PC-9 (cell line): ENCODE results near the gene UNC5CL. TPM values are rescaled to one million over a fixed set of nuclear protein-coding genes. Genes with fewer than 3 reads are reported as not detected.

ENCODE experiments used
- BruUV-seq: library from RNA; stranded (reverse); fragments of 400-500 nt; replicated peaks from 2 replicates; lab custom pipeline; 2021; lab: Mats Ljungman, UMichigan
- CTCF ChIA-PET: fragments of 300-600 bp; sonication (Branson Sonifier 250); formaldehyde crosslinking; loops from one replicate; lab custom pipeline; 2022; ENCODE audit warnings: antibody characterized with exemption; lab: Charles Lee
- POLR2A ChIA-PET: fragments of 300-600 bp; sonication (Branson Sonifier 250); formaldehyde crosslinking; loops from one replicate; lab custom pipeline; 2022; ENCODE audit warnings: antibody characterized with exemption; ENCODE audit not compliant: unreplicated experiment; lab: Charles Lee
- DNase-seq, 2 experiments: peaks; one replicate each; pipeline versions ENCODE4 v3.0.0 to v3.0.0-alpha.2; 2015 to 2022; ENCODE audit warnings: mixed read lengths in 1 of 2
- H2AFZ ChIP-seq: fragments of 200-600 bp; sonication (generic); 2 replicates; pipeline ENCODE4 v1.8.1; 2017; ENCODE audit warnings: antibody characterized with exemption
- H3F3A ChIP-seq: fragments of 200-600 bp; sonication (generic); 2 replicates; pipeline ENCODE4 v1.8.1; 2017; ENCODE audit warnings: antibody characterized with exemption, mild to moderate bottlenecking, low read depth; ENCODE audit not compliant: insufficient read depth
- H3K27ac ChIP-seq: fragments of 200-600 bp; sonication (generic); 2 replicates; pipeline ENCODE4 v1.6.1; 2016; ENCODE audit warnings: mixed run types
- H3K27me3 ChIP-seq: fragments of 200-600 bp; sonication (generic); 2 replicates; pipeline ENCODE4 v1.6.1; 2016; ENCODE audit warnings: low read depth, mixed run types; ENCODE audit not compliant: insufficient read depth
- H3K36me3 ChIP-seq: fragments of 200-600 bp; sonication (generic); 2 replicates; pipeline ENCODE4 v1.6.1; 2016; ENCODE audit warnings: low read depth, mixed run types
- H3K4me1 ChIP-seq: fragments of 200-600 bp; sonication (generic); replicated peaks from 2 replicates; pipeline ENCODE4 v1.6.1; 2016; ENCODE audit warnings: mixed run types; ENCODE audit not compliant: insufficient read depth
- H3K4me2 ChIP-seq: fragments of 200-600 bp; sonication (generic); 2 replicates; pipeline ENCODE4 v1.6.1; 2017; ENCODE audit warnings: mixed run types
- H3K4me3 ChIP-seq: fragments of 200-600 bp; sonication (generic); 2 replicates; pipeline ENCODE4 v1.6.1; 2016; ENCODE audit warnings: mixed run types
- H3K79me2 ChIP-seq: fragments of 200-600 bp; sonication (generic); 2 replicates; pipeline ENCODE4 v1.6.1; 2017; ENCODE audit warnings: low read depth, mixed run types
- H3K9me2 ChIP-seq: fragments of 200-600 bp; sonication (generic); 2 replicates; pipeline ENCODE4 v1.8.1; 2017; ENCODE audit warnings: mild to moderate bottlenecking; ENCODE audit not compliant: insufficient read depth
- H3K9me3 ChIP-seq: fragments of 200-600 bp; sonication (generic); 2 replicates; pipeline ENCODE4 v1.8.1; 2016; ENCODE audit warnings: low read depth; ENCODE audit not compliant: insufficient read depth
- H4K20me1 ChIP-seq: fragments of 200-600 bp; sonication (generic); 2 replicates; pipeline ENCODE4 v1.8.1; 2017; ENCODE audit not compliant: insufficient read depth
- CTCF ChIP-seq: fragments of 200-600 bp; sonication (generic); conservative IDR thresholded peaks from 2 replicates; pipeline ENCODE4 v1.6.1; 2017; ENCODE audit warnings: mixed run types, antibody characterized with exemption, mild to moderate bottlenecking, moderate library complexity
- EZH2 ChIP-seq: fragments of 200-600 bp; sonication (generic); IDR thresholded peaks from 2 replicates; pipeline ENCODE4 v1.8.0; 2017; ENCODE audit warnings: antibody characterized with exemption, low read depth
- intact Hi-C: fragments of 100-400 bp; cut with micrococcal nuclease; formaldehyde crosslinking; loops from one replicate; pipeline ENCODE4 v1.10.0; 2022; ENCODE audit not compliant: unreplicated experiment
- total RNA-seq: library from RNA; stranded (reverse); gene quantifications from 2 replicates; pipeline ENCODE4 v1.2.3, GENCODE V29; 2021

Gene UNC5CL
- total RNA-seq, 1 experiment from 2014 or later, result 1.7 TPM

- no peaks in the 10 kb centered on the region for H3K36me3 ChIP-seq
- ChIA-PET POLR2A (no interaction called here), CTCF (interaction anchor here (0.6 kb wide), 1 partner anchor 34 kb away, joined by 3 read pairs; no protein-coding TSS in a partner anchor)
- no peaks in the 10 kb centered on the region for H3K9me3 ChIP-seq
- TF ChIP-seq CTCF, result no peak
- TF ChIP-seq EZH2, result no peak
- no peak for DNase-seq
- H2AFZ ChIP-seq, result no peak overlapping the region
- peaks cover 5% of the 10 kb centered on the region; the same call in 1 of the 2 replicates for H3K9me2 ChIP-seq
- H3K27me3 ChIP-seq, result 0 out of 2 replicates have a peak, but pooled peaks cover 6% of the 10 kb centered on the region
- H3K79me2 ChIP-seq, result no peaks in the 10 kb centered on the region
- no peak overlapping the region for H3K4me3 ChIP-seq
- BruUV-seq, result no TSS peak
- intact Hi-C loops, result no loop called here
- no peak overlapping the region for H3K27ac ChIP-seq
- no peaks in the 10 kb centered on the region for H4K20me1 ChIP-seq
- no peaks in the 10 kb centered on the region for H3K4me1 ChIP-seq
- peaks cover 9% of the 10 kb centered on the region; the same call in 1 of the 2 replicates for H3F3A ChIP-seq
- H3K4me2 ChIP-seq, result no peak overlapping the region
Measured at GRCh38 chr6:40977085-40977484, 61.9 kb downstream of the UNC5CL start.

Other genes with a start within 250 kb of the UNC5CL start
- gene TSPO2, start 3.2 kb upstream of the UNC5CL start, total RNA-seq, result not detected in 2 replicates
- not detected in 2 replicates for gene APOBEC2, start 14.0 kb upstream of the UNC5CL start, total RNA-seq
- 30.7 and 35.0 TPM in 2 replicates for gene OARD1, start 33.1 kb upstream of the UNC5CL start, total RNA-seq
- gene NFYA, start 33.8 kb upstream of the UNC5CL start, total RNA-seq, result 27.3 and 31.9 TPM in 2 replicates
- not detected in 2 replicates for gene TREML1, start 115.1 kb upstream of the UNC5CL start, total RNA-seq
- not detected in 2 replicates for gene TREM2, start 123.9 kb upstream of the UNC5CL start, total RNA-seq
- gene TREML2, start 161.9 kb upstream of the UNC5CL start, total RNA-seq, result not detected in 2 replicates
- gene TREML4, start 189.1 kb upstream of the UNC5CL start, total RNA-seq, result not detected in 2 replicates
- gene TREM1, start 247.5 kb upstream of the UNC5CL start, total RNA-seq, result not detected in 2 replicates